GM19099 (cell line): Measurements from ENCODE around the gene NPHP4.

ENCODE experiments used
- POLR2A ChIP-seq: IDR thresholded peaks from 3 replicates; pipeline ENCODE4 v1.6.1; 2011; ENCODE audit warnings: low read depth; ENCODE audit not compliant: insufficient read length; ENCODE audit errors: extremely low read depth

The NPHP4 gene

GRCh38 chr1:5820026-5820421 lies 172.2 kb downstream of the NPHP4 start:
- TF ChIP-seq POLR2A = no peak

- no peak for TF ChIP-seq POLR2A
These were observed 172.7 kb downstream of the NPHP4 start for GRCh38 chr1:5819391-5820025.

- no peak for TF ChIP-seq POLR2A
These were observed 173.5 kb downstream of the NPHP4 start for GRCh38 chr1:5818755-5819154.

- TF ChIP-seq POLR2A = no peak
These were observed 176.5 kb downstream of the NPHP4 start for GRCh38 chr1:5815716-5816115.

GRCh38 chr1:5815211-5815610 lies 177.0 kb downstream of the NPHP4 start:
- no peak for TF ChIP-seq POLR2A

DNA sequence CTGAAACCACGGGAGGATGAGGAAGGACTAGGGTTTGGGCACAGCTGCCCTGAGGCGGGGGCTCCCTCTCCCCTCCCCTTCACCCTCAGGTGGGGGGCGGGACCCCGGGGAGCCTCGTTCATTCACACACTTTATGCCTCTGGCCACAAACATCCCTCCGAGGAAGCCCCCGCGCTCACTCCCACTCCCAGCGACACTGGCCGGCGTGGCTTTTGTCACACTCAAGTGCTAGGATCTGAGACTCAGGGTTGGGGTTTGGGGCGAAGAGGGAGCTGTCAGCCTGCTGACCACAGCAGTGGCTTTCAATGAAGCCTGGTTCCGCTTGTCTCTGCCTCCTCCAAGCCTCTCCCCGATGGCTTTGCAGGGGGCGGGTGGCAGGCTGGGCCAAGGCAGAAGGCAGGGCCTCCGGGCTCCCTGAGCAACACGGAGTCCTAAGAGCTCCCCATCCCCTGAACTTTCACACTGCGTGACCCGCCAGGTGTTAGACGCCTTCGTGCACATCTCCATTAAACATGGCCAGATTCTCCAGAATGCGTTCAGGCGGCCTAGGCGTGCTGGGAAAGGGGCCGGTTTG lies 178.1 kb downstream of the NPHP4 start:
- no peak for TF ChIP-seq POLR2A

DNA sequence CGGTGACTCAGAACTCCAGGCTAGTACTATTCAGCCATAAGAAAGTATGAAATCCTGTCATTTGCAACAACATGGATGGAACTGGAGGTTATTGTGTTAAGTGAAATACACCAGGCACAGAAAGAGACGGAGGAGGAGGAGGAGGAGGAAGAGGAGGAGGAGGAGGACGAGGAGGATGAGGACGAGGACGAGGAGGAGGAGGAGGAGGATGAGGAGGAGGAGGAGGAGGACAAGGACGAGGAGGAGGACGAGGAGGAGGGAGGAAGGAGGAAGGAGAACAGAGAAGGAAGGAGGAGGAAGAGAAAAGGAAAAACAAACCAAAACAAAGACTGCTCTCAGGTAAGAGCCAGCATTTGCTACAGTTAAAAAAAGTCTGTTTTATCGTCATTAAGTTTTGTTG lies 178.7 kb downstream of the NPHP4 start:
- TF ChIP-seq POLR2A = no peak
